Hepatocyte (in vitro differentiated cells): ENCODE data around the gene CLEC16A. TPM values are rescaled to one million over a fixed set of nuclear protein-coding genes. Genes with fewer than 3 reads are reported as not detected.

Experiments
- DNase-seq: peaks from one replicate; pipeline ENCODE4 v3.0.0-alpha.2; 2016; ENCODE audit warnings: low spot score
- H2AFZ ChIP-seq: fragments of 200-600 bp; sonication (generic); 2 replicates; pipeline ENCODE4 v1.6.0; 2016; ENCODE audit warnings: antibody characterized with exemption, mild to moderate bottlenecking
- H3K27ac ChIP-seq: fragments of 200-600 bp; sonication (generic); 2 replicates; pipeline ENCODE4 v1.5.1; 2016; ENCODE audit warnings: mild to moderate bottlenecking
- H3K27me3 ChIP-seq: fragments of 200-600 bp; sonication (generic); 2 replicates; pipeline ENCODE4 v1.6.1; 2016
- H3K36me3 ChIP-seq: fragments of 200-600 bp; sonication (generic); replicated peaks from 2 replicates; pipeline ENCODE4 v1.5.1; 2016; ENCODE audit warnings: low read depth; ENCODE audit not compliant: insufficient read depth
- H3K4me1 ChIP-seq: fragments of 200-600 bp; sonication (generic); 2 replicates; pipeline ENCODE4 v1.5.1; 2016; ENCODE audit warnings: mild to moderate bottlenecking, moderate library complexity; ENCODE audit not compliant: insufficient read depth
- H3K4me2 ChIP-seq: fragments of 200-600 bp; sonication (generic); 2 replicates; pipeline ENCODE4 v1.6.0; 2016
- H3K4me3 ChIP-seq: fragments of 200-600 bp; sonication (generic); 2 replicates; pipeline ENCODE4 v1.5.1; 2016; ENCODE audit warnings: mild to moderate bottlenecking
- H3K79me2 ChIP-seq: fragments of 200-600 bp; sonication (generic); 2 replicates; pipeline ENCODE4 v1.6.0; 2017; ENCODE audit warnings: mild to moderate bottlenecking
- H3K9me2 ChIP-seq: fragments of 200-600 bp; sonication (generic); replicated peaks from 2 replicates; pipeline ENCODE4 v1.6.0; 2017; ENCODE audit warnings: mild to moderate bottlenecking; ENCODE audit not compliant: insufficient read depth
- H3K9me3 ChIP-seq: fragments of 200-600 bp; sonication (generic); 2 replicates; pipeline ENCODE4 v1.5.1; 2016; ENCODE audit warnings: low read depth, mild to moderate bottlenecking
- H4K20me1 ChIP-seq: fragments of 200-600 bp; sonication (generic); 2 replicates; pipeline ENCODE4 v1.6.0; 2016; ENCODE audit warnings: mild to moderate bottlenecking; ENCODE audit not compliant: insufficient read depth, poor library complexity, severe bottlenecking
- CTCF ChIP-seq: fragments of 200-600 bp; sonication (generic); IDR thresholded peaks from 2 replicates; pipeline ENCODE4 v1.5.1; 2016; ENCODE audit warnings: antibody characterized with exemption, mild to moderate bottlenecking; ENCODE audit not compliant: poor library complexity
- EZH2 ChIP-seq: fragments of 200-600 bp; sonication (generic); IDR thresholded peaks from 2 replicates; pipeline ENCODE4 v1.6.1; 2016; ENCODE audit warnings: antibody characterized with exemption, mild to moderate bottlenecking, borderline replicate concordance
- EZH2phosphoT487 ChIP-seq: fragments of 200-600 bp; sonication (generic); IDR thresholded peaks from one replicate; pipeline ENCODE4 v1.6.1; 2018; ENCODE audit warnings: antibody characterized with exemption, mild to moderate bottlenecking, low read depth, moderate library complexity; ENCODE audit not compliant: unreplicated experiment, severe bottlenecking
- WGBS: methylation state at CpG from one replicate; pipeline ENCODE4 v1.1.6; 2016; ENCODE audit warnings: low lambda C conversion rate; ENCODE audit errors: missing lambda C conversion rate; 5-methylcytosine and 5-hydroxymethylcytosine counted together
- polyA plus RNA-seq: library from polyadenylated mRNA; unstranded; fragments of >200 nt; fragmentation: Nextera tagmentation; extraction: Ambion mirVana; gene quantifications from 2 replicates; pipeline ENCODE4 v1.2.1, GENCODE V29; 2016
- total RNA-seq: library from RNA; depleted of rRNA; stranded (reverse); fragments of >200 nt; gene quantifications from 2 replicates; pipeline ENCODE4 v1.2.3, GENCODE V29; 2014

Gene CLEC16A
- total and polyA plus RNA-seq, 2 experiments from 2014 or later = 22.3 to 22.6 TPM

- no peaks in the 10 kb centered on the region for H3K9me2 ChIP-seq
- 90% methylated on average over 2 of the region's 2 CpGs for WGBS
- H2AFZ ChIP-seq = no peak overlapping the region
- no peaks in the 10 kb centered on the region for H3K4me1 ChIP-seq
- DNase-seq = no peak
- H3K4me2 ChIP-seq = no peak overlapping the region
- H3K79me2 ChIP-seq = peaks cover 30% of the 10 kb centered on the region
- no peak overlapping the region for H3K27ac ChIP-seq
- peaks cover 33% of the 10 kb centered on the region for H4K20me1 ChIP-seq
- no peak overlapping the region for H3K4me3 ChIP-seq
- no peaks in the 10 kb centered on the region for H3K27me3 ChIP-seq
- H3K36me3 ChIP-seq = no peaks in the 10 kb centered on the region
- TF ChIP-seq CTCF (no peak), EZH2 (no peak), EZH2phosphoT487 (no peak)
- no peaks in the 10 kb centered on the region for H3K9me3 ChIP-seq
Measured at GRCh38 chr16:10930755-10931093, 13.6 kb upstream of the CLEC16A start.

DNA sequence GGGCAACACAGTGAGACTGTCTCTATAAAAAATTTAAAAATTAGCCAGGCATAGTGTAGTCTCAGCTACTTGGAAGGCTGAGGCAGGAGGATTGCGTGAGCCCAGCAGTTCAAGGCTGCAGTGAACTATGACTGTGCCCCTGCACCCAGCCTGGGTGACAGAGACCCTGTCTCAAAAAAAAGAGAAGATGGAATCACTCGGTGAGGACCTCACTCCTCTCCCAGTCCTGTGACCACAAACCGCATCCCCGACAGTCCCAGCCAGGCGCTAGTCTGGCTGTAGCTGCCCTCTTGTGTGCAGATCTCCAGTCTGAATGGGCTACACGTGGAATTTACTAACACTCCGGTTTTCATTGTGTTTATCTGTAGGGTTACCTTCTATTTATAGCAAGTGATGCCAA, 13.2 kb upstream of the CLEC16A start:
- H3K9me2 ChIP-seq = no peaks in the 10 kb centered on the region
- no peaks in the 10 kb centered on the region for H3K27me3 ChIP-seq
- H3K27ac ChIP-seq = no peak overlapping the region
- TF ChIP-seq EZH2 = no peak
- TF ChIP-seq EZH2phosphoT487 = no peak
- TF ChIP-seq CTCF = no peak
- no peak overlapping the region for H3K4me2 ChIP-seq
- H3K79me2 ChIP-seq = peaks cover 35% of the 10 kb centered on the region
- no peaks in the 10 kb centered on the region for H3K36me3 ChIP-seq
- DNase-seq = no peak
- no peak overlapping the region for H2AFZ ChIP-seq
- 87% methylated on average over 7 of the region's 7 CpGs for WGBS
- no peaks in the 10 kb centered on the region for H3K4me1 ChIP-seq
- H4K20me1 ChIP-seq = peaks cover 33% of the 10 kb centered on the region
- H3K9me3 ChIP-seq = no peaks in the 10 kb centered on the region
- H3K4me3 ChIP-seq = no peak overlapping the region

GRCh38 chr16:10931977-10932632, 12.3 kb upstream of the CLEC16A start:
- no peak for TF ChIP-seq CTCF
- no peak for TF ChIP-seq EZH2
- TF ChIP-seq EZH2phosphoT487 = no peak

More at GRCh38 chr16:10931977-10932632, 12.3 kb upstream of the CLEC16A start:
- H3K27ac ChIP-seq = no peak overlapping the region
- no peak overlapping the region for H2AFZ ChIP-seq
- H3K27me3 ChIP-seq = no peaks in the 10 kb centered on the region
- no peak for DNase-seq
- H3K79me2 ChIP-seq = peaks cover 44% of the 10 kb centered on the region
- no peak overlapping the region for H3K4me3 ChIP-seq
- no peaks in the 10 kb centered on the region for H3K36me3 ChIP-seq
- H3K4me2 ChIP-seq = no peak overlapping the region
- peaks cover 38% of the 10 kb centered on the region for H4K20me1 ChIP-seq
- no peaks in the 10 kb centered on the region for H3K9me2 ChIP-seq
- H3K9me3 ChIP-seq = no peaks in the 10 kb centered on the region
- no peaks in the 10 kb centered on the region for H3K4me1 ChIP-seq
- over 99% methylated on average over 11 of the region's 11 CpGs for WGBS
